ENCODE data around the gene ANKRD50.

ANKRD50 gene

GRCh38 chr4:124710015-124710741 lies 2.4 kb downstream of the ANKRD50 start:
- DNase-seq: peak; percentile 6

- peak; percentile 70 for DNase-seq
Observed at GRCh38 chr4:124708517-124709300, 3.8 kb downstream of the ANKRD50 start.

GRCh38 chr4:124705393-124705792 lies 7.1 kb downstream of the ANKRD50 start:
- no peak for DNase-seq

GRCh38 chr4:124703154-124703553 lies 9.4 kb downstream of the ANKRD50 start:
- no peak for DNase-seq

- DNase-seq: no peak
Observed at GRCh38 chr4:124697441-124697840, 15.1 kb downstream of the ANKRD50 start.

GRCh38 chr4:124696182-124696581 lies 16.4 kb downstream of the ANKRD50 start:
- no peak for DNase-seq

- DNase-seq: no peak
Observed at GRCh38 chr4:124694946-124695598, 17.5 kb downstream of the ANKRD50 start.

- no peak for DNase-seq
Observed at GRCh38 chr4:124694306-124694705, 18.2 kb downstream of the ANKRD50 start.

GRCh38 chr4:124691801-124692200 lies 20.7 kb downstream of the ANKRD50 start:
- DNase-seq: no peak

- DNase-seq: no peak
Observed at GRCh38 chr4:124686279-124686678, 26.3 kb downstream of the ANKRD50 start.

GRCh38 chr4:124685851-124686250 lies 26.7 kb downstream of the ANKRD50 start:
- DNase-seq: peak; percentile 28

- no peak for DNase-seq
Observed at GRCh38 chr4:124684301-124684700, 28.2 kb downstream of the ANKRD50 start.

GRCh38 chr4:124682384-124682783 lies 30.1 kb downstream of the ANKRD50 start:
- no peak for DNase-seq

- no peak for DNase-seq
Observed at GRCh38 chr4:124666496-124666895, 46.0 kb downstream of the ANKRD50 start.

GRCh38 chr4:124658795-124659194 lies 53.7 kb downstream of the ANKRD50 start:
- no peak for DNase-seq

GRCh38 chr4:124650614-124651013 lies 61.9 kb downstream of the ANKRD50 start:
- no peak for DNase-seq

- no peak for DNase-seq
Observed at GRCh38 chr4:124647599-124647998, 64.9 kb downstream of the ANKRD50 start.

- DNase-seq: no peak
Observed at GRCh38 chr4:124644621-124645020, 67.9 kb downstream of the ANKRD50 start.

GRCh38 chr4:124642846-124643245 lies 69.7 kb downstream of the ANKRD50 start:
- DNase-seq: no peak

GRCh38 chr4:124641715-124642381 lies 70.7 kb downstream of the ANKRD50 start:
- peak; percentile 92 for DNase-seq

GRCh38 chr4:124640022-124640730 lies 72.4 kb downstream of the ANKRD50 start:
- peak; percentile 78 for DNase-seq

- DNase-seq: no peak
Observed at GRCh38 chr4:124637321-124637720, 75.2 kb downstream of the ANKRD50 start.

Measured in fibroblast of skin of abdomen (primary cell).